Neuron (in vitro differentiated cells): ENCODE measurements around the gene UBR2.
"Not testable (repeated sequence)": the region's sequence is repeated elsewhere in the genome, so short reads cannot be mapped to it uniquely, and the experiment has no call there.

Experiments used
- H2AFZ ChIP-seq: one replicate; pipeline ENCODE4 v1.6.1; 2013; ENCODE audit warnings: low read depth, mild to moderate bottlenecking, inconsistent platforms, low read length, moderate library complexity
- H3K27me3 ChIP-seq: one replicate; pipeline ENCODE4 v1.6.1; 2013; ENCODE audit warnings: low read length; ENCODE audit not compliant: insufficient read depth
- H3K36me3 ChIP-seq: one replicate; pipeline ENCODE4 v1.6.1; 2013; ENCODE audit warnings: low read length; ENCODE audit not compliant: insufficient read depth
- H3K4me1 ChIP-seq: one replicate; pipeline ENCODE4 v1.6.1; 2013; ENCODE audit warnings: low read length; ENCODE audit not compliant: insufficient read depth
- H3K4me3 ChIP-seq: 2 replicates; pipeline ENCODE4 v1.5.1; 2013; ENCODE audit warnings: mild to moderate bottlenecking, low read length, moderate library complexity
- H3K9me3 ChIP-seq: one replicate; pipeline ENCODE4 v1.6.1; 2013; ENCODE audit warnings: low read length

UBR2 gene

GRCh38 chr6:42562788-42563405 lies 932 bp upstream of the UBR2 start:
- H3K27me3 ChIP-seq, result no peaks in the 10 kb centered on the region
- H3K9me3 ChIP-seq, result no peaks in the 10 kb centered on the region
- peak overlapping the region; percentile 68 for H2AFZ ChIP-seq
- H3K4me3 ChIP-seq, result peak overlapping the region; percentile 41
- H3K4me1 ChIP-seq, result peaks cover 9% of the 10 kb centered on the region
- no peaks in the 10 kb centered on the region for H3K36me3 ChIP-seq

- Histone ChIP-seq H3K36me3 (no peaks in the 10 kb centered on the region), H3K27me3 (no peaks in the 10 kb centered on the region), H3K9me3 (no peaks in the 10 kb centered on the region), H2AFZ (peak overlapping the region; percentile 22), H3K4me3 (peak overlapping the region; percentile 71), H3K4me1 (peaks cover 9% of the 10 kb centered on the region)
Measured at GRCh38 chr6:42564506-42564825, 637 bp downstream of the UBR2 start.

- Histone ChIP-seq H3K9me3 (no peaks in the 10 kb centered on the region), H3K4me1 (peaks cover 9% of the 10 kb centered on the region), H3K4me3 (peak overlapping the region; percentile 71), H3K36me3 (no peaks in the 10 kb centered on the region), H2AFZ (no peak overlapping the region), H3K27me3 (no peaks in the 10 kb centered on the region)
Measured at GRCh38 chr6:42565823-42566613, 2.2 kb downstream of the UBR2 start.

DNA sequence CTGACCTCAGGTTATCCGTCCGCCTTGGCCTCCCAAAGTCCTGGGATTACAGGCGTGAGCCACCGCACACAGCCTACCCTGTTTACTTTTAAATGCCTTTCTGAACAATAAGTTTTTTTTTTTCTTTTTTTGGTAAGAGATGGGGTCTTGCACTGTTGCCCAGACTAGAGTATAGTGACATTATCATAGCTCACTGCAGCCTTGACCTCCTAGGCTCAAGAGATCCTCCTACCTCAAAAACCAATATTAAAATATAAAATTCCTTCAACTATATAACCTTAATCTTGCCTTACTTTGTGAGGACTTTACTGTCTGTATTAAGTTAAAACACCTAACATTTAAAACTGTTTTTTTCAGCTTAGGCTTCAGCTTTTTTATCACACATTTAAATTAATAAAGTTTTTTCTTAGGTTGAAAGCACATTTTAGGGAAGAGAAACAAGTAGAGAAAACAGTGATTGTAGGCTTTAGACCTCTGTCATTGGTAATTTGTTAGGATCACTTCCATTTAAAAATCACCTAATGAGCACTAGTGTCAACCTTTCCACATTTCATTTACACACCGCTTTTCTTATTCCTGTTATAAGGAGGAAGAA lies 2.9 kb downstream of the UBR2 start:
- no peaks in the 10 kb centered on the region for H3K36me3 ChIP-seq
- no peak overlapping the region for H2AFZ ChIP-seq
- H3K27me3 ChIP-seq, result no peaks in the 10 kb centered on the region
- H3K4me1 ChIP-seq, result peaks cover 9% of the 10 kb centered on the region
- H3K9me3 ChIP-seq, result no peaks in the 10 kb centered on the region
- no peak overlapping the region for H3K4me3 ChIP-seq

GRCh38 chr6:42567237-42567636 lies 3.4 kb downstream of the UBR2 start:
- not testable (repeated sequence) for H3K4me1 ChIP-seq, H3K36me3 ChIP-seq, H3K27me3 ChIP-seq, H3K4me3 ChIP-seq, H2AFZ ChIP-seq, H3K9me3 ChIP-seq

GRCh38 chr6:42569102-42570028 lies 5.5 kb downstream of the UBR2 start:
- peaks cover 7% of the 10 kb centered on the region for H3K36me3 ChIP-seq
- H3K4me1 ChIP-seq, result peaks cover 9% of the 10 kb centered on the region

DNA sequence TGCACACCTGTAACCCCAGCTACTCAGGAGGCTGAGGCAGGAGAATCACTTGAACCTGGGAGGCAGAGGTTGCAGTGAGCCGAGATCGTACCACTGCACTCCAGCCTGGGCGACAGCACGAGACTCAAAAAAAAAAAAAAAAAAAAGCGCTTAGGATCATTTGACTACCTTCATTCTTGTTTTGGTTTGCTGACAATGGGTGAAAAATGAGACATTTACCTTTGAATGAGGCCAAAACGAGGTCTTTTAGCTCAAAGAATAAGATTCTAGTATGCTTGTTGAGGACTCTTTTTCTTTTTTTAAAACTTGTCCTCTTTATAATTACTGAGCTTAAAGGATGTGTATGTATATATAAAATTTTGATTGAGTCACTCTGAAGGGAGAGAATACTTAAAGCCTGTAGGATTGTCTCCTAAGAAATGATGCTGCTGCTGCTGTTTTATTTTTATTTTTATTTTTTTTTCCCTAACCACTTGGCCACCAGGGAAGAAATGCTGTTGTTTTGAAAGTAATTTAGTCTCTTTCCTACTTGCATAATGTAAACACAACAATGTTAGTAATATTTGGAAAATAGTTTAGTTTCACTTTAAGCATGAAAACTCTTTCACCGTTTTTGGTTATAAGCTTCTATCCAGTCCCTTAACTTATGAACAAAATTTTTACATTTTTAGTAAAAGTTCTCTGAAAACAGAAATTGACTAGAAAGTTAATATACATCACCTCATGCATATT lies 7.9 kb downstream of the UBR2 start:
- H2AFZ ChIP-seq, result no peak overlapping the region
- H3K36me3 ChIP-seq, result peaks cover 23% of the 10 kb centered on the region
- no peaks in the 10 kb centered on the region for H3K9me3 ChIP-seq
- no peaks in the 10 kb centered on the region for H3K27me3 ChIP-seq
- no peak overlapping the region for H3K4me3 ChIP-seq
- H3K4me1 ChIP-seq, result no peaks in the 10 kb centered on the region

More at GRCh38 chr6:42569102-42570028, 5.5 kb downstream of the UBR2 start:
- Histone ChIP-seq H3K4me3 (no peak overlapping the region), H2AFZ (no peak overlapping the region), H3K27me3 (no peaks in the 10 kb centered on the region), H3K9me3 (no peaks in the 10 kb centered on the region)

- H3K4me3 ChIP-seq, result no peak overlapping the region
- H3K9me3 ChIP-seq, result no peaks in the 10 kb centered on the region
- no peaks in the 10 kb centered on the region for H3K27me3 ChIP-seq
- H3K4me1 ChIP-seq, result no peaks in the 10 kb centered on the region
- peaks cover 26% of the 10 kb centered on the region for H3K36me3 ChIP-seq
- H2AFZ ChIP-seq, result no peak overlapping the region
Measured at GRCh38 chr6:42572523-42572922, 8.7 kb downstream of the UBR2 start.

GRCh38 chr6:42576538-42576937 lies 12.7 kb downstream of the UBR2 start:
- H3K27me3 ChIP-seq, H3K9me3 ChIP-seq, H3K4me1 ChIP-seq, H2AFZ ChIP-seq, H3K4me3 ChIP-seq: not testable (repeated sequence)
- peaks cover 40% of the 10 kb centered on the region for H3K36me3 ChIP-seq

DNA sequence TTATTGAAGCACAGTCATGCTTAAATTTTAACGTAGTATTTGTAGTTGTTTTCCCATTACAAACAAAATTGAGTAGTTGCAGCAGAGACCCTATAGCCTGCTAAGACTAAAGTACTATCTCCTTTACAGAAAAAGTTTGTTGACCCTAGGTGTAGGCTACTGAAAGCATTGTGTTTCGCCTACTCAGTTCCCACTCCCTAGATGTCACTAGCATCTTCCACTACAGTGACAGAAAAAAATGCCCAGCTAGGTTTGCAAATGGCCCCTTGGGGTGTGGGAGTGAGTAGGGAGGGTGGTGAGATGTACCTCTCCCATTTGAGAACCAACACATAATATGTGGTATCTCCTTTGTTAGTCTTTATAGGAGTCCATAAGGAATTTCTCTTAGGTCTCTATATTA lies 34.5 kb downstream of the UBR2 start:
- no peak overlapping the region for H2AFZ ChIP-seq
- peaks cover 4% of the 10 kb centered on the region for H3K9me3 ChIP-seq
- H3K4me3 ChIP-seq, result no peak overlapping the region
- H3K27me3 ChIP-seq, result no peaks in the 10 kb centered on the region
- H3K36me3 ChIP-seq, result peaks cover 30% of the 10 kb centered on the region
- no peaks in the 10 kb centered on the region for H3K4me1 ChIP-seq

- Histone ChIP-seq H2AFZ (no peak overlapping the region), H3K27me3 (no peaks in the 10 kb centered on the region)
Measured at GRCh38 chr6:42599558-42599957, 35.7 kb downstream of the UBR2 start.

GRCh38 chr6:42604150-42604549 lies 40.3 kb downstream of the UBR2 start:
- Histone ChIP-seq H3K4me1 (no peaks in the 10 kb centered on the region), H3K27me3 (no peaks in the 10 kb centered on the region), H3K4me3 (no peak overlapping the region), H3K9me3 (no peaks in the 10 kb centered on the region), H2AFZ (no peak overlapping the region), H3K36me3 (peaks cover 19% of the 10 kb centered on the region)

More at GRCh38 chr6:42599558-42599957, 35.7 kb downstream of the UBR2 start:
- Histone ChIP-seq H3K4me3 (no peak overlapping the region), H3K36me3 (peaks cover 32% of the 10 kb centered on the region), H3K4me1 (no peaks in the 10 kb centered on the region), H3K9me3 (peaks cover 4% of the 10 kb centered on the region)
